H9 (cell line): ENCODE results near the gene LPCAT1. TPM values are rescaled to one million over a fixed set of nuclear protein-coding genes. Genes with fewer than 3 reads are reported as not detected.

Experiments
- DNase-seq: peaks from one replicate; pipeline ENCODE4 v3.0.0-alpha.2; 2017
- H2AFZ ChIP-seq: one replicate; pipeline ENCODE4 v1.6.1; 2013; ENCODE audit warnings: mild to moderate bottlenecking, low read length, control low read depth, moderate library complexity
- H2AK5ac ChIP-seq: 2 replicates; pipeline ENCODE4 v1.6.1; 2013; ENCODE audit warnings: low read length, control low read depth, mixed read lengths; ENCODE audit not compliant: insufficient read length
- H2BK120ac ChIP-seq: one replicate; pipeline ENCODE4 v1.6.1; 2013; ENCODE audit warnings: low read depth, mild to moderate bottlenecking, low read length, control low read depth, inconsistent platforms; ENCODE audit not compliant: poor library complexity, severe bottlenecking
- H2BK12ac ChIP-seq: 2 replicates; pipeline ENCODE4 v1.6.1; 2013; ENCODE audit warnings: low read length, control low read depth, mixed read lengths, low read depth; ENCODE audit not compliant: insufficient read length
- H2BK15ac ChIP-seq: 2 replicates; pipeline ENCODE4 v1.6.1; 2013; ENCODE audit warnings: low read depth, low read length, control low read depth
- H2BK20ac ChIP-seq: one replicate; pipeline ENCODE4 v1.6.1; 2013; ENCODE audit warnings: low read depth, mild to moderate bottlenecking, low read length, control low read depth, inconsistent platforms; ENCODE audit not compliant: poor library complexity, severe bottlenecking
- H2BK5ac ChIP-seq: 2 replicates; pipeline ENCODE4 v1.6.1; 2013; ENCODE audit warnings: low read length, control low read depth, mixed read lengths; ENCODE audit not compliant: insufficient read length
- H3K14ac ChIP-seq: 2 replicates; pipeline ENCODE4 v1.6.1; 2013; ENCODE audit warnings: low read length, control low read depth; ENCODE audit not compliant: insufficient read depth
- H3K18ac ChIP-seq: 2 replicates; pipeline ENCODE4 v1.6.1; 2013; ENCODE audit warnings: low read depth, mild to moderate bottlenecking, mixed read lengths, low read length, control low read depth; ENCODE audit not compliant: insufficient read length
- H3K23ac ChIP-seq: 2 replicates; pipeline ENCODE4 v1.6.1; 2013; ENCODE audit warnings: low read length, control low read depth, mixed read lengths, low read depth; ENCODE audit not compliant: insufficient read length
- H3K23me2 ChIP-seq: 2 replicates; pipeline ENCODE4 v1.6.1; 2013; ENCODE audit warnings: low read depth, mild to moderate bottlenecking, mixed read lengths, low read length, control low read depth; ENCODE audit not compliant: insufficient read length, poor library complexity, severe bottlenecking
- H3K27ac ChIP-seq: 2 replicates; pipeline ENCODE4 v1.5.1; 2013; ENCODE audit warnings: low read length, control low read depth, mixed read lengths, low read depth; ENCODE audit not compliant: insufficient read length
- H3K27me3 ChIP-seq: 2 replicates; pipeline ENCODE4 v1.6.1; 2013; ENCODE audit warnings: low read length, control low read depth, inconsistent platforms; ENCODE audit not compliant: insufficient read depth
- H3K4ac ChIP-seq: 2 replicates; pipeline ENCODE4 v1.6.1; 2013; ENCODE audit warnings: low read depth, mild to moderate bottlenecking, control low read depth, inconsistent platforms, low read length, moderate library complexity
- H3K4me1 ChIP-seq: 2 replicates; pipeline ENCODE4 v1.6.1; 2013; ENCODE audit warnings: low read length, control low read depth, inconsistent platforms; ENCODE audit not compliant: insufficient read depth
- H3K4me2 ChIP-seq: 2 replicates; pipeline ENCODE4 v1.6.1; 2013; ENCODE audit warnings: low read length, control low read depth, mixed read lengths; ENCODE audit not compliant: insufficient read length, insufficient read depth
- H3K56ac ChIP-seq: 2 replicates; pipeline ENCODE4 v1.6.1; 2013; ENCODE audit warnings: low read depth, mild to moderate bottlenecking, mixed read lengths, low read length, control low read depth; ENCODE audit not compliant: insufficient read length
- H3K79me1 ChIP-seq: 2 replicates; pipeline ENCODE4 v1.6.1; 2013; ENCODE audit warnings: low read depth, mild to moderate bottlenecking, moderate library complexity, low read length, control low read depth, inconsistent platforms; ENCODE audit not compliant: insufficient read depth, poor library complexity, severe bottlenecking
- H3K79me2 ChIP-seq: 2 replicates; pipeline ENCODE4 v1.6.1; 2013; ENCODE audit warnings: low read length, control low read depth, inconsistent platforms; ENCODE audit not compliant: insufficient read depth
- H3K9ac ChIP-seq: 2 replicates; pipeline ENCODE4 v1.6.1; 2013; ENCODE audit warnings: low read length, control low read depth, mixed read lengths; ENCODE audit not compliant: insufficient read length; ENCODE audit errors: extremely low read depth
- H3K9me3 ChIP-seq: one replicate; pipeline ENCODE4 v1.6.1; 2013; ENCODE audit warnings: low read depth, low read length, inconsistent platforms; ENCODE audit not compliant: control insufficient read depth
- H3T11ph ChIP-seq: one replicate; pipeline ENCODE4 v1.6.1; 2013; ENCODE audit warnings: mild to moderate bottlenecking, low read length, control low read depth, inconsistent platforms
- H4K20me1 ChIP-seq: one replicate; pipeline ENCODE4 v1.6.1; 2013; ENCODE audit not compliant: control insufficient read depth, insufficient read length, insufficient read depth
- H4K5ac ChIP-seq: 2 replicates; pipeline ENCODE4 v1.6.1; 2013; ENCODE audit warnings: low read depth, mild to moderate bottlenecking, mixed read lengths, low read length, control low read depth; ENCODE audit not compliant: insufficient read length
- H4K8ac ChIP-seq: replicated peaks from 2 replicates; pipeline ENCODE4 v1.6.1; 2013; ENCODE audit warnings: low read length, control low read depth, mixed read lengths, low read depth; ENCODE audit not compliant: insufficient read length
- H4K91ac ChIP-seq: 2 replicates; pipeline ENCODE4 v1.6.1; 2013; ENCODE audit warnings: low read depth, mild to moderate bottlenecking, moderate library complexity, mixed read lengths, low read length, control low read depth; ENCODE audit not compliant: insufficient read length
- H3K27ac Mint-ChIP-seq, 3 experiments: 2 replicates in 2 of 3; 3 replicates in 1 of 3; pipeline ENCODE4 v1.8.0; 2020 to 2021; ENCODE audit warnings: mixed read lengths in 3 of 3, mild to moderate bottlenecking in 1 of 3, moderate library complexity in 1 of 3
- H3K27me3 Mint-ChIP-seq: 2 replicates; pipeline ENCODE4 v1.8.0; 2021; ENCODE audit warnings: low read depth, mild to moderate bottlenecking, moderate library complexity, mixed read lengths
- H3K36me3 Mint-ChIP-seq, 3 experiments: 2 replicates in 2 of 3; 3 replicates in 1 of 3; pipeline ENCODE4 v1.8.0; 2020 to 2021; ENCODE audit warnings: low read depth in 3 of 3, mixed read lengths in 3 of 3; ENCODE audit not compliant: insufficient read depth in 1 of 3
- H3K4me1 Mint-ChIP-seq, 2 experiments: 2 replicates each; pipeline ENCODE4 v1.8.0; 2020; ENCODE audit warnings: mixed read lengths in 2 of 2
- H3K4me3 Mint-ChIP-seq, 2 experiments: 2 replicates in 1 of 2; 3 replicates in 1 of 2; pipeline ENCODE4 v1.8.0; 2020 to 2021; ENCODE audit warnings: mild to moderate bottlenecking in 2 of 2, mixed read lengths in 2 of 2, moderate library complexity in 1 of 2
- H3K9me3 Mint-ChIP-seq, 2 experiments: 2 replicates in 1 of 2; 3 replicates in 1 of 2; pipeline ENCODE4 v1.8.0; 2020; ENCODE audit warnings: mild to moderate bottlenecking in 2 of 2, mixed read lengths in 2 of 2, moderate library complexity in 1 of 2
- CTCF ChIP-seq: fragments of 200-600 bp; sonication (generic); conservative IDR thresholded peaks from 3 replicates; pipeline ENCODE4 v1.8.0; 2021; ENCODE audit warnings: antibody characterized with exemption, mild to moderate bottlenecking
- WGBS: extraction: QIAGEN DNeasy Blood & Tissue Kit; methylation state at CpG from one replicate; pipeline ENCODE4 v1.1.7; 2013; ENCODE audit warnings: missing lambda C conversion rate, low lambda C conversion rate, mixed read lengths; ENCODE audit not compliant: insufficient read length; ENCODE audit errors: extremely low coverage; 5-methylcytosine and 5-hydroxymethylcytosine counted together
- total RNA-seq: library from RNA; stranded (reverse); gene quantifications from 2 replicates; pipeline ENCODE4 v1.2.1, GENCODE V29; 2021

The LPCAT1 gene
- total RNA-seq, 1 experiment from 2014 or later = 231 TPM

- no peak overlapping the region for H3K4me2 ChIP-seq
These were observed 50.7 kb downstream of the LPCAT1 start for GRCh38 chr5:1472964-1473628.

More at GRCh38 chr5:1472964-1473628, 50.7 kb downstream of the LPCAT1 start:
- Histone ChIP-seq H3T11ph (no peak overlapping the region), H3K9ac (no peak overlapping the region), H3K14ac (no peak overlapping the region), H3K23ac (no peak overlapping the region), H3K9me3 (no peaks in the 10 kb centered on the region), H3K79me1 (no peaks in the 10 kb centered on the region), H2BK15ac (no peak overlapping the region), H3K18ac (no peak overlapping the region), H3K56ac (no peak overlapping the region), H3K27me3 (no peaks in the 10 kb centered on the region), H3K79me2 (no peaks in the 10 kb centered on the region), H2BK120ac (no peak overlapping the region), H4K5ac (no peak overlapping the region), H2AK5ac (no peak overlapping the region), H3K27ac (no peak overlapping the region), H3K4ac (no peak overlapping the region), H2AFZ (no peak overlapping the region), H4K91ac (no peak overlapping the region), H4K20me1 (peaks cover 2% of the 10 kb centered on the region), H2BK20ac (no peak overlapping the region), H3K23me2 (no peaks in the 10 kb centered on the region), H3K4me1 (no peaks in the 10 kb centered on the region), H4K8ac (no peak overlapping the region), H2BK12ac (no peak overlapping the region), H2BK5ac (no peak overlapping the region)
- H3K4me1 Mint-ChIP-seq = peaks cover 0 to 4% of the 10 kb centered on the region in 2 experiments; a peak in 1 of 4 replicates
- no peaks in the 10 kb centered on the region; a peak in 1 of 5 replicates for H3K9me3 Mint-ChIP-seq
- WGBS = no CpG with 5 or more reads among the region's 23 CpGs
- no peak for TF ChIP-seq CTCF
- H3K4me3 Mint-ChIP-seq = no peak overlapping the region
- H3K27me3 Mint-ChIP-seq = no peaks in the 10 kb centered on the region; the same call in 1 of the 2 replicates
- DNase-seq = no peak
- H3K36me3 Mint-ChIP-seq = peaks cover 45 to 93% (median 86%) of the 10 kb centered on the region in 3 experiments
- peak overlapping the region in 1 of 3 experiments; percentile 82; a peak in 1 of 7 replicates for H3K27ac Mint-ChIP-seq
